DMS153 treated with DMSO at 0.1 percent for 48 hours (cell line): Measurements from ENCODE around the gene CATSPERD.

Experiments
- DNase-seq: peaks from one replicate; lab custom pipeline; 2025; ENCODE audit not compliant: unreplicated experiment; lab: John Stamatoyannopoulos, UW

CATSPERD gene

GRCh38 chr19:5803752-5804515 is 83.5 kb downstream of the CATSPERD start:
- DNase-seq = peak; percentile 82

DNA sequence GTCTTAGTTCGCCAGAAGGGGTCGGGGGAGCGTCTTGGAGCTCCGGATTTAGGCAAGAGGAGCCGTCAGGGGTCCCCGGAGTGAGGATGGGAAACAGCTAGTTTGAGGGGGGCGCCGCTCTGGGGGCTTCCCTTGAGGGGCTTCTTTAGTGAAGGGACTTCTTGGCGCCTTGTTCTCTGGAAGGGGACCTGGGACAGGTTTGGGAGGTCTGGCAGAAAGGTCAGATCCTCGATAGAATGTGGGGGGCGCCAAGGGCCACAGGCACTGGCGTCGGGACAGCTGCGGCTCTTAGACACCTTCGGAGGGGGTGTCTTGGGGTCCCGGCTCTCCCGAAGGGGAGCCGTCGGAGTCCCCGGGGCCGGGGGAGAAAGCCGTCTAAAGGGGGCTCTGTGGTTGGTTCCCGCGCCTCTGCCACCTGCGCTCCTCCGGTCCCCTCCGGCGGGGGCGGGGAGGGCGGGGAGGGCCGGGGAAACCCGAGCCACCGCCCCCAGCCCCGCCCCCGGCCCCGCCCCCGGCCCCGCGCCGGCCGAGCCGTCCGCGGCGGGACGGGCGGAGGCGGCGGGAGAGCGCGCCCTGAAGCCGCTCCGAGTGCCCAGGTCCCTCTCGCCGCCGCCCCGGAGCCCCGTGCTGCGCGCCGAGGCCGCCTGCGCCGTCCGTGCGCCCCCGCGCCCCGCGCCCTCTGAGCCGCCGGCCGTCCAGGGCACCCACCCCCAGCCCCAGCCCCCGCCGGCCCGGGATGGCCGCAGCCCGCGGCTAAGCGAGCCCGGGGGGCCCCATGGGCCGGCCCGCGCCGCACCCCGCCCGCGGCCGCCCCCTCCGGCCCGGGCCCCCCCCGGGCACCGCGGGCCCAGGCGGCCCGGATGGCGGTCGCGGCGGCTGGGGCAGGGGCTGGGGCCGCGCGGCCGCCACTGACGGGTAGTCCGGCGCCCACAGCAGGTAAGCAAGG is 84.4 kb downstream of the CATSPERD start, which contains the start of gene NRTN:
TSS of gene NRTN (plus strand) at position 552 of the 946 bp plus-strand sequence. CDS start 19,099 bp downstream, outside the sequence.
- DNase-seq = no peak

GRCh38 chr19:5805462-5806132 is 85.2 kb downstream of the CATSPERD start:
- DNase-seq = peak; percentile 55

- DNase-seq = no peak
Observed at GRCh38 chr19:5806133-5806489, 85.7 kb downstream of the CATSPERD start.

GRCh38 chr19:5806905-5807304 is 86.5 kb downstream of the CATSPERD start:
- no peak for DNase-seq

DNA sequence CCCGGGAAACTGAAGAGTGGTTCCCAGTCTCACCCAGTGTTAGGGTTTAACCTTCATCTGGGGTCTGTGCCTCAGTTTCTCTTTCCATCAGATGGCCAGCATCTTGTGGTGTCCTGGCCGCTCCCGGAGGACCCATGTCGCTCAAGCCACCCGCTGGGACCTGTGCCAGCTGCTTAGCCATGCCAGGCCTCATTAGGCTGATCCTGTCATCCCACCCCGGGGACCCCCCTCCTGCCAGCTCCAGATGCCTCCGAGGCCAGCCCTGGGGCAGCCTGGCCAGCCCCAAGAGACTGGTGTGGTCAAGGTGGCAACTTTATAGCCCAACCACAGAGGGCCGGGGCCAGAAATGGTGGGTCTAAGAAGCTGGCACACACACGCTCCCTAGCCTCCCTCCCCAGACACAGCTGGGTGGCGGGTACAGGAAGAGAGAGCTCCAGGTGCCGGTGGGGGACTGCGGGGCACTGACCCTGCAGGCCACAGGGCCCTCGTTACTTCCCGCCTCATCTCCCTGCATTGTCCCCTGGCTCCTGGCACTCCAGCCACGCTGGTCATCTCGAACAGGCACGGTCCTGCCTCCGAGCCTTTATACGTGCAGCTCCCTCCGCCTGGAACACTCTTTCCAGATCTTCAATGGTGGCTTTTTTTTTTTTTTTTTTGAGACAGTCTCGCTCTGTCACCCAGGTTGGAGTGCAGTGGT is 87.8 kb downstream of the CATSPERD start:
- no peak for DNase-seq

- DNase-seq = no peak
Observed at GRCh38 chr19:5809053-5809452, 88.6 kb downstream of the CATSPERD start.

DNA sequence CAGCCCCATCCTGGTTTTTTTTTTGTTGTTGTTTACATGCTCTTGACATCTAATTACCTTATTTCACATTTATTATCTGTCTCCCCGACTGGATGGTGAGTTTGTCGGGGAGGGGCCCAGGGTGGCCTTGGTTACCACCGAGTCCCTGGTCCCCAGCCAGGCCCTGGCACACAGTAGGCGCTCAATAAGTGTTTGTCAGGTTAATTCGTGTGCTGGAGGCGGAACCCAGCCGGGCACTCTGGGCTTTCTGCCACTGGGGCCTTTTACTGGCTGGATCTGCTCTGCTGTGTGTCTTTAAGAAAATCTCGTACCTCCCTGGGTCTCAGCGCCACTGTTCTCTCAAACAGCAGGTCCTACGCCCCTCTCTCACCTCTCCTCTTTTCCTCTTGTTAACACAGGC is 89.0 kb downstream of the CATSPERD start:
- DNase-seq = no peak

DNA sequence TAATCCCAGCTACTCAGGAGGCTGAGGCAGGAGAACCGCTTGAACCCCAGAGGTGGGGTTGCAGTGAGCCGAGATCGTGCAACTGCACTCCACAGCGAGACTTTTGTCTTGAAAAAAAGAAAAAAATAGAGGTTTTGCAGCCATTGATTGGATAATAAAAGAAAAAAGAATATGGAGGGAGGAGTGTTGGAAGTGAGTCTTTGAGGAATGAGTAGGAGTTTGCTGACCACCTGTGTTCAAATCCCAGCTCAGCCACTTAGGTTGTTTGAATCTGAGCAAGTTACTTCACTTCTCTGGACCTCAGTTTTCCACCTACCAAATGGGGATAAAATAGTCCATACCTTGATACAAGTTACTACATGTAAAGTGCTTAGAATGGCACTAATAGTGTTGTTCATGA is 90.7 kb downstream of the CATSPERD start:
- DNase-seq = no peak

DNA sequence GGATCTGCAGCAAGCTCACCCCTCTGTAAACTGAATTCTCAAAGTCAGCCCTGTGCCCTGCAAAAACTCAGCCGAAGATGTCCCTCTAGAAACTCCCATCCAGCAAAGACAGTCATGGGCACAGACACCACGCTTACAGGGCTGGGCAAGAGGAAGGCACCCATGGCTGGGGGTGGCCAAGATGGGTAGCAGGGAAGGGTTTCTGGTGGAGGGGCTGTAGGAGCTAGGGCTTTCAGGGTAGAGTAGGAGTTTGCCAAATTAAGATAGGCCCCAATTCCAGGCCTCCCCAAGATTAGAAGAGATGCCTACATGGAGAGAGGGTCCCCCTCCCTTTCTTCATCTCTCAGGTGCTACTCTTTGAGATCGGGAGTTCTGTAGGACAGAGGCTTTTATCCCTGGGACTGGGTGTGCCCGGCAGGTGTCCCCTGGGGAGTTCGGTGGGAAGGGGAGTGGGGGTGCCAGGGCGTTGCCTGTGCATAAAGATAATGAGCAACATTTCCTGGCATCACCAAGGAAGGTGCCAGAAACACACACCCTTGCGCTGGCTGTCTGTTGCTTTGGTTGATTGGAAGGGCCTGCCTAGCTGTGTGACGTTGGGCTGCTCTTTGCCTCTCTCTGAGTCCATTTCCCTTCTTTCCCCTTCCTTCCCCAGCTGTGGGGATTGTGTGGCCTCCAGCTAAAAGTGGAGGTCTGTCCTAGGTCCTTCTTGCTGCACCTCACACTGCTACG is 93.8 kb downstream of the CATSPERD start:
- no peak for DNase-seq

- DNase-seq = no peak
Observed at GRCh38 chr19:5814852-5815246, 94.4 kb downstream of the CATSPERD start.

- no peak for DNase-seq
Observed at GRCh38 chr19:5817218-5817617, 96.8 kb downstream of the CATSPERD start.

GRCh38 chr19:5818594-5818993 is 98.2 kb downstream of the CATSPERD start:
- DNase-seq = no peak

DNA sequence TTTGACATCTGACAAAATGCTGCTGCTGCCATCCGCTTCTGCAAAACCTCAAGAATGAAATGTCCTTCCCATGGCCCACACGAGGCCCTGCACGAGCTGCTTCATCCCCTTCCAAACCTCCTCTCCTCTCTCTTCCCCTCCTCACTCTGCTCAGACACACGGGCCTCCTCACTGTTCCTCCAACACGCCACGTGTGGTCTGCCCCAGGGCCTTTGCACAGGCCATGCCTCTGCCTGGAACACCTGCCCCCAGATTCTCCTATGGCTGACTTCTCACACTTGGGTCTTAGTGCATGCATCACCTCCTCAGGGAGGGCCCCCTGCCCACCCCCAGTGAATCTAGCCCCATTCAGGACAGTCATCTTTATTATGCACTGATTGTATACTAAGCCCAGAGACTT is 100.3 kb downstream of the CATSPERD start:
- no peak for DNase-seq

GRCh38 chr19:5821521-5822180 is 101.2 kb downstream of the CATSPERD start:
- DNase-seq = no peak

- DNase-seq = no peak
Observed at GRCh38 chr19:5822181-5822844, 101.9 kb downstream of the CATSPERD start.

GRCh38 chr19:5823579-5824281 is 103.3 kb downstream of the CATSPERD start:
- DNase-seq = no peak

DNA sequence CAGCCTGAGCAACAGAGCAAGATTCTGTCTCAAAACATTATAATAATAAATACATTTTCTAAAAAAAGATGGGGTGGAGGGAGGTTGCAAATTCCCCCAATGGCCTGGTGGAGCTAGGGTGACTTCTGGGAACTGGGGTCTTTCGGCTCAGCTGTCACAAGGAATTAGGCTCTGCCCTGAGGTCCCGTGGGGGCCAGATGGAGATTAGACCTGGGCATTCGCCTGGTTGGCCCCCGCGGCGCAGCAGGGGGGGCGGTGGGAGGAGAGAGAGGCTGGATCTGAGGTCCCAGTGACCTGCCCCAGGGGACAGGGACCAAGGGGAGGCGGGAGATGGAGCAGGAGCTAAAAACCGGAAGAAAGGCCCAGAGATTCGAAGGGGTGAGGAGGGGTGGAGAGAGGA is 104.3 kb downstream of the CATSPERD start:
- no peak for DNase-seq

GRCh38 chr19:5825178-5825577 is 104.7 kb downstream of the CATSPERD start:
- DNase-seq = no peak
